NCI-H460 (cell line): ENCODE data around the gene NEDD4. TPM values are rescaled to one million over a fixed set of nuclear protein-coding genes. Genes with fewer than 3 reads are reported as not detected.
"Not testable (repeated sequence)": the region's sequence is repeated elsewhere in the genome, so short reads cannot be mapped to it uniquely, and the experiment has no call there.

ENCODE experiments used
- DNase-seq: peaks from one replicate; pipeline ENCODE4 v3.0.0-alpha.2; 2016; ENCODE audit warnings: low read depth; ENCODE audit errors: extremely low read depth
- small RNA-seq, 2 experiments: library from RNA; depleted of rRNA; stranded (forward); fragments of <200 nt; gene quantifications; one replicate each; pipeline ENCODE3, GENCODE V24; 2014
- total RNA-seq: library from RNA; depleted of rRNA; stranded (reverse); fragments of >200 nt; shearing (Covaris generic); gene quantifications from 2 replicates; pipeline ENCODE4 v1.2.3, GENCODE V29; 2014

The NEDD4 gene
- total RNA-seq, 1 experiment from 2014 or later = 40.2 TPM

DNA sequence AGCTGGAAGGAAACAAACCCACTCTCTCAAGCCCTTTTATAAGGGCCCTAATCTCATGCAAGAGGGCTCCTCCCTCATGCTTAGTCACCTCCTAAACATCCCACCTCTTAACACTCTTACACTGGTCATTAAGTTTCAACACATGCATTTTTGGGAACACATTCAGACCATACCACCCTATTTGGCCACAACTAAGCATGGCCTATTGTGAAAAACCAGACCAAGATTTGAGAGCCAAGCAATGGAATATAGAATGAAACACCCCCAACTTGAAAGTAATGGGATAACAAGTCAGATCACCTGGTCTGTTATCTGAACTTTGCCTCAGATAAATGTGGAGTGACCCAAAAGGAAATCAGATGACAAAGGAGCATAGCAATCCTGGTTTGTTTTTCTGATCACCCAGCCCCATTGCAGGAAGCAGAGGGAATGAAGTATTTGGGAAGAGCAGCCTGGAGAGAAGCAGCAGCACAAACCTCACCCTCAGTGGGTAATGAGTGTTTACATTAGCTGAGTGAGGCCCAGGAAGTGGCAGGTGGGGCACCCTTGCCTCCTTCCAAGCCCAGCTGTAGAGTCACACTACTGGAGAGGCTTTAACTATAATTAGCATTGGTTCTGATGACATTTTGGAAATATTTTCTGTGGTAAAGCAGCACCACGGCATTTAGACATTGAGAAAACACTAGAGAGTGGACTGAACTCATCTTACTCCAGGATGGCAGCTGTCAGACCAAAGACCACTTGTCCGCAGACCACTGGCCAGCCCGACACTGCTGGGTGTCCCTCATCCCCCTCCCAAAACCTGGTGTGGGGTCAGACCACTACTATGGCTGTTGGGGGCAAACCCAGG lies 201.6 kb downstream of the NEDD4 start:
- DNase-seq = no peak

- DNase-seq = peak; percentile 30
Observed at GRCh38 chr15:55789066-55789660, 204.2 kb downstream of the NEDD4 start.

GRCh38 chr15:55786341-55786740 lies 207.1 kb downstream of the NEDD4 start:
- no peak for DNase-seq

- not testable (repeated sequence) for DNase-seq
Observed at GRCh38 chr15:55785593-55785992, 207.8 kb downstream of the NEDD4 start.

DNA sequence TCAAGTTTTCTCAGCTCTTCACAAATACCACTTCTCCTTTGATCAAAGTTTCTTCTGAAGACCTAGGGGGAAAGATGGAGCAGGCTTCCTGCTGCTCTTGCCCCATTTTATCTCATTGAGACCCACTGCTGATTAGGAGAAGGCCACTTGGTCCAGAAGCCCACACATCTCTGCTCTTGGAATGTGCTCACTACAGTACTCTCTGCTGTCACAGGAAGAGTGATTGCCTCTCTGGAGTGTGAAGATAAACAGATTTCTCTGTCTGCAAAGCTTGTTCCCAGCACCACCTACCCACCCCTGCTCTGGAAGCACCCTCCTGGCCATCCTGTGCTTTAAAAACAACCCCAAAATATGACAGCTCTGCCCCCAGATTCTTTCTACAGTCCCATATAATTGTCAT lies 209.1 kb downstream of the NEDD4 start:
- no peak for DNase-seq

- no peak for DNase-seq
Observed at GRCh38 chr15:55782901-55783300, 210.5 kb downstream of the NEDD4 start.

GRCh38 chr15:55780292-55780691 lies 213.1 kb downstream of the NEDD4 start:
- no peak for DNase-seq

DNA sequence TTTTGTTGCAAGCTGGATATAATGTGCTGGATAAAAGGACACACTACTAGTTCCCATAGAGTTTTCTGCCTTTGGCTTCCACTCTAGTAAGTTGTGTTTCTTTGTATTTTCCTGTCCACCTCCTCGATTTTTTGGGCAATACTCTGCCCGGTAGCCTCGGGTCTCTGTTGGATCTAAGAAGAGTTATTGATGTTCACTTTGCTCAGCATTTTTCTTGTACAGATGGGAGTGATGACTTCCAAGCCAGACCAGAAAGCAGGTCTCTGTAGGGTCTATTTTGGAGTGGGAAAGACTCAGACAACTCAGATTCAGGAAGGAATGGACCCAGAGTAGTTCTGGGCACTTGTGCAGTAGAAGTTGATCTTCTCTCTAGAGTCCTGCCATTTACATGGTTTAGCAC lies 214.5 kb downstream of the NEDD4 start:
- DNase-seq = no peak

Small RNAs within 50 kb of the gene (small RNA-seq; reads per million reads assigned to genes)
- gene RN7SL568P = 0 to 0.12 reads per million in 2 experiments
